Stimulated activated CD4-positive, alpha-beta T cell treated with anti-CD3 and anti-CD28 coated beads, Interleukin-2, amount 100 ng/mL, for 48 hours (primary cell): ENCODE data around the gene RTL5.

Experiments used
- DNase-seq, 2 donors: peaks; one replicate each; pipeline ENCODE4 v3.0.0-alpha.2; 2020

RTL5 gene

DNA sequence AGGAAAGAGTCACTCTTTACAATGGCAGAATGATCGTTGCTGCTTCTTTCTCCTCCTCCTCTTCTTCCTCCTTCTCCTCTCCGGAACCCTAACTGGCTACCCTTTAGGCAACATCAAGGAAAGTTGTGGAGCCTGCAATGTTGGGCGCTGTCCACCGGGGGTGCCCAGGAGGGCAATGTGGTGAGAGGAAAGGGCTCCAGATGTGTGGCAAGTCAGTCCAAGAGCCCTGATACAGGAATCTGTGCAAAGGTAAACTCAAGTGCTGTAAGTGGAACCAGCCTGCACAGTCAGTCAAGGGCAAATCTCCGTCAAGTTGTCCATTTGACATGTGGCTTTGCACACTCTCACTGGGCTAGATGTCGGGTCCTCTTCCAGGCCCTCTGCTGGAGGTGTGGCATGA is 2.8 kb downstream of the RTL5 start:
- peak in 1 of 2 donors; percentile 31 for DNase-seq

DNA sequence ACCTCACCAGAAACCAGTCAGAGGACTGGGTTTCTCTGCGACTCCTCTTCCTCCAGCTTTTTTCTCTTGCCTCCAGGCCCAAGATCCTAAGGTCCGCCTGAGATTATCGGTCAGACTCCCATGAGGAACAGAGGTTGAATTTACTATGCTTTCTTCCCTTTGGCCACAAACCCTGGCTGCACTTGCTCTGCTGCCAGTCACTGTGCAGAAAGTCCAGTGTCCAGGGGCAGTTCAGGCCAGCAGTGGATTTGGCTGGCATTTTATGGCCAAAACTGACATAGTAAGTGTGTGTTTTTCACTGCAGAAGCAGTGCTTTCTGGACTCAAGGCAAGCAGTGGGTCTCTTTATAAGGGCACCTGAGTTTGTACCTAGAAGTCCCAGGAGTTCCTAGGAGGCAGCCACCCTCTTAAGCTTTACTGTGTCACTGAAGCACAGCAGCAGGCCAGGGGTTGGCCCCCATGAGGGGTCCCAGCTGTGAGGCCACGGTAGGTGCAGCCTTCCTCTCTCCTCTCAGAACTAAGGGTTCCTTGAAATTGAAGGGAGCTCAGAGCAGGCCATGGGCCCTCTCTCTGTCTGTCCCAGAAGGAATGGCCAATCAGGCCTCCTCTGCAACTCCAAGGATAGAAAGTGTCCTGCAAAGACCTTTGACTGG is 3.4 kb downstream of the RTL5 start:
- DNase-seq: no peak

GRCh38 chrX:72127332-72127731 is 4.4 kb downstream of the RTL5 start:
- DNase-seq: no peak

- DNase-seq: peak; percentile 79 to 90
These were observed 5.1 kb downstream of the RTL5 start for GRCh38 chrX:72126539-72127140.

DNA sequence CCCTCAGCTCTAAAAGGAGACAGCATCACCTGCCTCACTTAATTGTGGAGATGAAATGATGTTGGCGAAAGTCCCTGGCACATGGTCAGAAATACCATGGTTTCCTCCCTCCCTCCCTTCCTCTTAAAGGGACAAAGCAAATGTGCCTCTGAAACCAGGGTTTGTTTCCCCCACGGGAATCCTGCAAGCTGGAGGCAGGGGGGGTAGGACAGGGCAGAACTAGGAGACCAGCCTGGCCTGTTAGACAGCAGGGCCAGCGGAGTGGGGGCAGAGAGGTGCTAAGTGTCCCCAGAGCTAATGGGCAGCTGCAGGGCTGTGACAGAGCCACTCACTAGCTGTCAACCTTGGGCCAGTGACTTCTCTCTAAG is 5.7 kb downstream of the RTL5 start:
- DNase-seq: no peak

- no peak for DNase-seq
These were observed 6.2 kb downstream of the RTL5 start for GRCh38 chrX:72125331-72126047.

DNA sequence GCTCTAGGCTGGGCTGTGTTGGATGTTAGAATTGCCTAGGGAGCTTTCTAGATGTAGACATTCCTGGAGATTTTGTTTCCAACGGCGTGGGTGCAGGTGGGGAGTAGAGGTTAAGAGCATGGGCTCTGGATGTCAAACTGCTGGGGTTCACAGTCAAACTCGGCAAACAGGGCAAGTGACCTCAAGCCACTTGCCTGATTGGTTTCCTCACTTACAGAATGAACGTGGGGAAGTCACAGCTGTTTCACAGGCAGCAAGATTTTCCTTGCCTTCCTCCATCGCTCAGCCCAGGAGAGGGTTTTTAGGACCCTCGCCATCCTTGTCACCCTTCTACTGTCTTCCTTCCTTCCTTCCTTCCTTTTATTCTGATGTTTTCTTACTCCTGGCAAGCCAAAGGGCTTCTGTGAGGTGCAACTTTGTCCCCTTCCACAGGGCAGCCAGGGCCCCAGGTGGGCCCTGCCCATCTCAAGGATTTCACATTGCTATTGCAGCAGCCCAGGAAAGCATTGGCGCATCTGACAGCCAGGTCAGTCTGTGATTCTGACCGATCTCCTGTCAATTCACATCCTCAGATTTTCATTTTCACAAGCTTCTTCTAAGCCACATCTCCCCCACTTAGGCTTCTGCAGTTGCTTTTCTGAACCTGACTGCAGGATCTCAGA is 7.0 kb downstream of the RTL5 start:
- no peak for DNase-seq

- DNase-seq: no peak
These were observed 8.1 kb downstream of the RTL5 start for GRCh38 chrX:72123471-72124185.

GRCh38 chrX:72122621-72123337 is 8.9 kb downstream of the RTL5 start:
- no peak for DNase-seq

GRCh38 chrX:72121383-72121782 is 10.3 kb downstream of the RTL5 start:
- no peak for DNase-seq

GRCh38 chrX:72120837-72121236 is 10.9 kb downstream of the RTL5 start:
- DNase-seq: no peak

DNA sequence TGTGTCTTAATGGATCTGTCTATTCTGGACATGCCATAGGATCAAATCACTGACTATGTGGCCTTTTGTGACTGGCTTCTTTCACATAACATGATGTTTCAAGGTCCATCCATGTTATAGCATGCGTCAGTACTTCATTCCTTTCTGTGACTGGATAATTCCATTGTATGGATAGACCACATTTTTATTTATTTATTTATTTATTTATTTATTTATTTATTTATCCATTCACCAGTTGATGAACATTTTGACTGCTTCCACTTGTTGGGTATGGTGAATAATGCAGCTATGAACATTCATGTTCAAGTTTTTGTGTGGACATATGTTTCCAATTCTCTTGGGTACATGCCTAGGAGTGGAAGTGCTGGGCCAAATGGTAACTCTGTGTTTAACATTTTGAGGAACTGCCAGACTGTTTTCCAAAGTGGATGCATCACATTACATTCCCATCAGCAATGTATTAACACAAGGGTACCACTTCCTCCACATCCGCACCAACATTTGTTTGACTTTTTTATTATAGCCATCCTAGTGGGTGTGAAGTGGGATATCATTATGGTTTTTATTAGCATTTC is 14.0 kb downstream of the RTL5 start:
- no peak for DNase-seq

DNA sequence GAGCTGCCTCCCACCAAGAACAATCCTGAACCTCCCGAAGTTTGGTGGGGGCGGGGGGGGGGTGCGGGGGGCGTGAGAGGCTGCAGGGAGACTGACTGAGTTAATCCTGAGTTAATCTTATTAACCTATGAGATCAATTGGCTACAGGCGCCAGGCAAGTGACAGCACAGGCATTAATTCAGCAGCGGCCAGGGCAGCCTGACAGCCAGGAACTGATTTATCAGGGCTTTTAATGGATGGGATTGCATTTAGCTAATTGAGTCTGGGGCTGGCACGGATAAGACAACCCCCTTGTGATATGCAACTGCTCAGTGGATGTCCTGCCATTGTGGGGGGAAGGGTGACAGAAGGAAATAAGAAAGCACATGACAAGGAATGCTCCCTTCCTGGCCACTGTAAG is 16.3 kb downstream of the RTL5 start:
- DNase-seq: no peak

- no peak for DNase-seq
These were observed 16.9 kb downstream of the RTL5 start for GRCh38 chrX:72114807-72115206.

DNA sequence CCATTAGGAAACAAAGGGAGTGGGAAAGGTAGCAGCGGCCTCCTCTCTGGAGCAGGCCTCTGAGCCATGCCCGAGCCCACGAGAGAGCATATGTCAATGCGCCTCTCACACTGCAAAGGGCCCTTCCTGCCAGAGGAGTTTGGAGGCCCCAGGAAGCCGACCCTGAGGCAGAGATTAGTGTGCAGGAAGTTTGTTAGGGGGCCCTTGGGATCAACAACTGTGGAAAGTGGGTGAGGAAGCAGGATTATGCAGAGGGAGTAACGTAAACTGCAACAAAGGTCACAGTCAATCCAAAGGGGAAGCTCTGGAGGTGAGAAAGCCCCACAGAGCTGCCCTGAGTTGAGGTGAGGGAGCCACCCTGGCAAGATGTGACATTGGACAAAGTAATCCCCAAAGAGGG is 17.4 kb downstream of the RTL5 start:
- DNase-seq: no peak

- no peak for DNase-seq
These were observed 18.3 kb downstream of the RTL5 start for GRCh38 chrX:72113461-72113860.

- no peak for DNase-seq
These were observed 20.6 kb downstream of the RTL5 start for GRCh38 chrX:72110876-72111708.

GRCh38 chrX:72110051-72110875 is 21.5 kb downstream of the RTL5 start:
- DNase-seq: no peak

DNA sequence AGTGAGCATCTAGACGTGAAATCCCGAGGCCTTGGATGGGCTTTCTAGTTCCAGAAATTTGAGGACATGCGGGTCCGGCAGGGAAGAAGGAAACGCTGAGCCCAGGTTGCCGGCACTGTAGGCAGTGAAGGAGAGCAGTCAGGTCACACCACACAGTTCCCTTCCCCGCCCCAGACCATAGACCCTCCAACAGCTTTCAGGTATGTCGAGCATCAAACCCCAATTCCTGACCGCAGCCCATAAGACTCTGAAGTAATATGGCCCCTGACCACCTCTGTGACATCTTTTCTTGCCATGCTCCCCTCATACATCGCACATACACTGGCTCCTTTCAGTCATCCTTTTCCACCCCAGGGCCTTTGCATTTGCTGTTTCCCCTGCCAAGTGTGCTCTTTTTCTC is 23.0 kb downstream of the RTL5 start:
- DNase-seq: no peak
